OCI-LY7 (cell line): ENCODE results near the gene HACE1. TPM values are rescaled to one million over a fixed set of nuclear protein-coding genes. Genes with fewer than 3 reads are reported as not detected.
A peak's percentile ranks its signal among the peaks of the same experiment; 100 is the strongest.

Source experiments
- BruUV-seq: library from RNA; stranded (reverse); fragments of 400-500 nt; replicated peaks from 2 replicates; lab custom pipeline; 2021; lab: Mats Ljungman, UMichigan
- CTCF ChIA-PET: fragments of 300-600 bp; sonication (Branson Sonifier 250); formaldehyde crosslinking; loops from one replicate; lab custom pipeline; 2022; ENCODE audit warnings: antibody characterized with exemption; ENCODE audit not compliant: unreplicated experiment; lab: Charles Lee
- POLR2A ChIA-PET: fragments of 300-600 bp; sonication (Branson Sonifier 250); formaldehyde crosslinking; loops from one replicate; lab custom pipeline; 2022; ENCODE audit warnings: antibody characterized with exemption; lab: Charles Lee
- DNase-seq: peaks from one replicate; pipeline ENCODE4 v3.0.0-alpha.2; 2015; ENCODE audit warnings: low spot score
- H2AFZ ChIP-seq: fragments of 200-600 bp; sonication (generic), shearing (Covaris generic); 2 replicates; pipeline ENCODE4 v1.6.1; 2014; ENCODE audit warnings: mild to moderate bottlenecking, antibody characterized with exemption, low read length, moderate library complexity
- H3K27ac ChIP-seq: fragments of 200-600 bp; sonication (generic); 2 replicates; pipeline ENCODE4 v1.5.1; 2014; ENCODE audit warnings: mixed run types, low read depth, mild to moderate bottlenecking, moderate library complexity, low read length, inconsistent platforms; ENCODE audit not compliant: poor library complexity, severe bottlenecking
- H3K36me3 ChIP-seq: fragments of 200-600 bp; sonication (generic); 2 replicates; pipeline ENCODE4 v1.6.1; 2014; ENCODE audit warnings: mild to moderate bottlenecking, antibody characterized with exemption, low read length, moderate library complexity, mixed read lengths; ENCODE audit not compliant: insufficient read depth
- H3K4me1 ChIP-seq: fragments of 200-600 bp; sonication (generic); 2 replicates; pipeline ENCODE4 v1.5.1; 2014; ENCODE audit warnings: mild to moderate bottlenecking, low read length; ENCODE audit not compliant: insufficient read depth, poor library complexity, severe bottlenecking
- H3K4me2 ChIP-seq: fragments of 200-600 bp; sonication (generic); 2 replicates; pipeline ENCODE4 v1.6.1; 2014; ENCODE audit warnings: mild to moderate bottlenecking, low read length
- H3K4me3 ChIP-seq: fragments of 200-600 bp; sonication (generic); 2 replicates; pipeline ENCODE4 v1.5.1; 2014; ENCODE audit warnings: mild to moderate bottlenecking, low read depth, low read length; ENCODE audit not compliant: poor library complexity, severe bottlenecking
- H3K79me2 ChIP-seq: fragments of 200-600 bp; sonication (generic); 2 replicates; pipeline ENCODE4 v1.6.1; 2016; ENCODE audit warnings: low read depth, mild to moderate bottlenecking, low read length, moderate library complexity, mixed read lengths; ENCODE audit not compliant: insufficient read depth
- H3K9me2 ChIP-seq: fragments of 200-600 bp; sonication (generic); 2 replicates; pipeline ENCODE4 v1.6.1; 2016; ENCODE audit warnings: mild to moderate bottlenecking, low read length, mixed read lengths; ENCODE audit not compliant: insufficient read depth
- H3K9me3 ChIP-seq: fragments of 200-600 bp; sonication (generic); 2 replicates; pipeline ENCODE4 v1.6.1; 2014; ENCODE audit warnings: mild to moderate bottlenecking, mixed run types, low read length, mixed read lengths
- H4K20me1 ChIP-seq: fragments of 200-600 bp; sonication (generic); 2 replicates; pipeline ENCODE4 v1.6.1; 2014; ENCODE audit warnings: mild to moderate bottlenecking, antibody characterized with exemption, low read length, moderate library complexity, mixed read lengths; ENCODE audit not compliant: insufficient read depth
- CTCF ChIP-seq: fragments of 200-600 bp; sonication (generic); conservative IDR thresholded peaks from 2 replicates; pipeline ENCODE4 v1.5.1; 2014; ENCODE audit warnings: mild to moderate bottlenecking, antibody characterized with exemption, low read length, moderate library complexity, mixed read lengths
- EZH2phosphoT487 ChIP-seq: fragments of 200-600 bp; sonication (generic); IDR thresholded peaks from 2 replicates; pipeline ENCODE4 v1.6.1; 2018; ENCODE audit warnings: low read depth, borderline replicate concordance, mild to moderate bottlenecking, mixed run types, antibody characterized with exemption, low read length, moderate library complexity, mixed read lengths
- intact Hi-C: fragments of 100-400 bp; cut with micrococcal nuclease; formaldehyde crosslinking; loops from one replicate; pipeline ENCODE4 v1.10.0; 2022; ENCODE audit not compliant: unreplicated experiment
- total RNA-seq, 2 experiments: library from RNA; depleted of rRNA in 1 of 2; stranded (reverse); fragments of >200 nt in 1 of 2; shearing (Covaris generic) in 1 of 2; gene quantifications; 2 replicates each; pipeline ENCODE4 v1.2.3, GENCODE V29; 2014 to 2022

Gene HACE1
- total RNA-seq, 2 experiments from 2014 or later = 16.6 to 22.1 TPM

DNA sequence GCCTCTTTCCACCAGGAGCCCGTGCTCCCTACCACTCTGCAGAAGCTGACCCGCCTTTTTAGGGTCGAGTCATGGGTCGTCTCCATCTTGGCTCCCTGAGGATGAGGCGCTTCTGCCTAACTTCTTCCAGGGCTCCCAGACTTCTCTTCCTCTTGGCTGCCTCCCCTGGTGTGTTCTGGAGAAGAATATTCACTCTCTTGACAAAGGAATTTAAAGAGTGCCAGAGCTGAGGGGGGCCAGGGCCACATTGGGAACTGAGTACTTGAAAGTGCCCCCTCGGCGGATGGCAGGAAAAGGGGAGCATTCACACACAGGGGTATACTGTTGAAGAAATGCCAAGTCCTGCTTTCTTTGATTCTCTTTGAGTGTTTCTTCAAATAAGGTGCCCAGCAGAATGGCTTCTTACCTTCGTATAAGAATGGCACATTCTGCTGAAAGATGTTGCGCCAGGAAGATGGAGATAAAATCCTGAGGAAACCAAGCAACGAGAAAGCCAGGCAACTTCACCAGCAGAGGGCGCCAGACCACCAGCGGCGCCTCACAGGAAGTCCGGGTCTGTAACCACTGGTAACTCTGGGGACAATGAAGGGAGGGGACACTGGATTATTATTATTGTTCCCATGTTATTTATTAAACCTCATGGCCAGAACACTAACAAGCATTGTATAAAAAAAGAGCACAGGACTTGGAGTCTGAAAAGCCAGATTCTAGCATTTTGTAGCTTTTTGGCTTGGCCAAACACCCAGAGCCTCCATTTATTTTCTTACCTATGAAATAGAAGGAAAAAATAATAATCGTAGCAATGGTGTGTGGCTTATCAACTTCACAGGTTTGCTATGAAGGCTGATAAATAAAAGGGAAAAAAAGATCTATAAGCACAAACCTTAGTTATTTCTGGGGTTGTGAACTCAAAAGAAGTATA lies 176.7 kb downstream of the HACE1 start:
- H4K20me1 ChIP-seq = no peaks in the 10 kb centered on the region
- peaks cover 21% of the 10 kb centered on the region for H3K4me1 ChIP-seq
- no peaks in the 10 kb centered on the region for H3K9me2 ChIP-seq
- intact Hi-C loops = loop anchor here (1.0 to 5.0 kb wide), 3 partner anchors 44 to 156 kb away; no protein-coding TSS in a partner anchor
- peak; percentile 63 for DNase-seq
- H3K27ac ChIP-seq = no peak overlapping the region
- no TSS peak for BruUV-seq
- no peak for TF ChIP-seq EZH2phosphoT487
- peak; percentile 99 for TF ChIP-seq CTCF
- H3K79me2 ChIP-seq = no peaks in the 10 kb centered on the region
- CTCF ChIA-PET = interaction anchor here (0.9 kb wide), 1 partner anchor 54 kb away, joined by 3 read pairs; no protein-coding TSS in a partner anchor
- POLR2A ChIA-PET = interaction anchor here (0.6 to 0.9 kb wide), 2 partner anchors 251 to 273 kb away, joined by 3 read pairs; no protein-coding TSS in a partner anchor
- H3K4me2 ChIP-seq = no peak overlapping the region
- no peaks in the 10 kb centered on the region; the same call in 1 of the 2 replicates for H3K36me3 ChIP-seq
- peak overlapping the region; percentile 76 for H2AFZ ChIP-seq
- no peak overlapping the region for H3K4me3 ChIP-seq
- H3K9me3 ChIP-seq = peaks cover 19% of the 10 kb centered on the region; the same call in 1 of the 2 replicates

- BruUV-seq = no TSS peak
- Histone ChIP-seq H2AFZ (no peak overlapping the region), H3K4me1 (peaks cover 20% of the 10 kb centered on the region), H3K4me2 (no peak overlapping the region), H4K20me1 (no peaks in the 10 kb centered on the region), H3K4me3 (no peak overlapping the region), H3K9me2 (no peaks in the 10 kb centered on the region), H3K27ac (no peak overlapping the region), H3K36me3 (no peaks in the 10 kb centered on the region; the same call in 1 of the 2 replicates), H3K79me2 (no peaks in the 10 kb centered on the region), H3K9me3 (peaks cover 21% of the 10 kb centered on the region; the same call in 1 of the 2 replicates)
- POLR2A ChIA-PET = no interaction called here
- intact Hi-C loops = loop anchor here (5.0 kb wide), 1 partner anchor 153 kb away; no protein-coding TSS in a partner anchor
- TF ChIP-seq EZH2phosphoT487 (no peak), CTCF (no peak)
- CTCF ChIA-PET = no interaction called here
- no peak for DNase-seq
These were observed 179.2 kb downstream of the HACE1 start for GRCh38 chr6:104680539-104680938.
